ENCODE measurements around the gene CLCN2.

CLCN2 gene

DNA sequence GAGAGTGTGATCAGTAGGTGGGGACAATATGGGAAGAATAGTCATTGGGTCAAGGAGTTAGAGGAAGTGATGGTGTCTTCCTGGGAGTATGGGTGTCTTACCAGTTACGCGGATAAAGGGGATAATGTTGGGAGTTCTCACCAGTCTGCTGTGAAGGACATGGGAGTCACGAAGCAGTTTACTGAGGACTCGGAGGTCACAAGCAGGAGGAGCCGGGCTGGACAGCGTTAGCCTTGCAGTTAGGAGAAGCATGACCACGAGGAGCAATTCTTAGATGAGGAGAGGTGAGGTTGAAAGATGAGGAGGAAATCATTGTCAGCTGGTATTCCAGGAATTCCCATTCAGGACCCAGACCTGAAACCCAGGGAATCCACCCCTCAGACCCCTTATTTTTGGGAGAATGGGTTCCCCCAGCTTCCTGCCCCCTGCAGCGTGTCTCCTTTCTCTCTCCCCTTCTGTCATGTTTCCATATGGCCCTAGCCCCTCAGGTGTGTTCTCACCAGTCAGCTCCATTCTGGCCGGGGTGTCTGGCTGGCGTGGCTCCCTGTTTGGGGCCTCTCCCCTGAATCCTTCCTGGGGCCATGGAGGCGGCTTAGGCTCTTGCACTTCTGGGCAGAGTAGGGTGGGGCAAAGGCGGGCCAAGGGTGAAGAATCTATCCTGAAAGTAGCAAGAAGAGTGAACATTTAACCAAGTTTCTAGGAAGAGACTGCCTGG lies 14.5 kb upstream of the CLCN2 start:
- no peak for DNase-seq (ENCODE audit: low read depth)
- H3K4me3 ChIP-seq (ENCODE audit: low read length): no peak overlapping the region
- TF ChIP-seq, protein P1, sequence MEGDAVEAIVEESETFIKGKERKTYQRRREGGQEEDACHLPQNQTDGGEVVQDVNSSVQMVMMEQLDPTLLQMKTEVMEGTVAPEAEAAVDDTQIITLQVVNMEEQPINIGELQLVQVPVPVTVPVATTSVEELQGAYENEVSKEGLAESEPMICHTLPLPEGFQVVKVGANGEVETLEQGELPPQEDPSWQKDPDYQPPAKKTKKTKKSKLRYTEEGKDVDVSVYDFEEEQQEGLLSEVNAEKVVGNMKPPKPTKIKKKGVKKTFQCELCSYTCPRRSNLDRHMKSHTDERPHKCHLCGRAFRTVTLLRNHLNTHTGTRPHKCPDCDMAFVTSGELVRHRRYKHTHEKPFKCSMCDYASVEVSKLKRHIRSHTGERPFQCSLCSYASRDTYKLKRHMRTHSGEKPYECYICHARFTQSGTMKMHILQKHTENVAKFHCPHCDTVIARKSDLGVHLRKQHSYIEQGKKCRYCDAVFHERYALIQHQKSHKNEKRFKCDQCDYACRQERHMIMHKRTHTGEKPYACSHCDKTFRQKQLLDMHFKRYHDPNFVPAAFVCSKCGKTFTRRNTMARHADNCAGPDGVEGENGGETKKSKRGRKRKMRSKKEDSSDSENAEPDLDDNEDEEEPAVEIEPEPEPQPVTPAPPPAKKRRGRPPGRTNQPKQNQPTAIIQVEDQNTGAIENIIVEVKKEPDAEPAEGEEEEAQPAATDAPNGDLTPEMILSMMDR (conservative IDR thresholded peaks at IDR 0.05; ENCODE audit: low read depth, low read length): no peak

DNA sequence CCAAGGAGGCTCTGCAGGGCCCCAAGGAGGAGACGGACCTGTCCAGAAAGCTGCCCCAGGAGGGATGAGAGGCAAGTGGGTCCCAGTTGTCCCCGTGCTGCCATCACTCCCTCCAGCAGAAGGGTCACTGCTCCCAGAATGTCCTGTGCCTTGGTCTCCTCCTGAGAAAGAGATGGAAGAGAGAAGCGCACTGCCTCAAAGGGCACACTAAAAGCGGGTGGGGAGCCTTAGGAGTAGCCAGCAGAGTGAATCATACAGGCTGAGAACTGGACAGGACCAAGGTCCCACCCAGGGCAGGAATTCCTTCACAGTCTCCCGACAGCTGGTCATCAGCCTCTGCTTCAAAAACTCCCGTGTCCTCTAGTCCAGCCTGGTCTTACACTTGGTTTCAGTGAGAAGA lies 12.0 kb upstream of the CLCN2 start:
- TF ChIP-seq, protein P1 (conservative IDR thresholded peaks at IDR 0.05; ENCODE audit: low read depth, low read length): no peak
- DNase-seq (ENCODE audit: low read depth): no peak
- H3K4me3 ChIP-seq (ENCODE audit: low read length): no peak overlapping the region

DNA sequence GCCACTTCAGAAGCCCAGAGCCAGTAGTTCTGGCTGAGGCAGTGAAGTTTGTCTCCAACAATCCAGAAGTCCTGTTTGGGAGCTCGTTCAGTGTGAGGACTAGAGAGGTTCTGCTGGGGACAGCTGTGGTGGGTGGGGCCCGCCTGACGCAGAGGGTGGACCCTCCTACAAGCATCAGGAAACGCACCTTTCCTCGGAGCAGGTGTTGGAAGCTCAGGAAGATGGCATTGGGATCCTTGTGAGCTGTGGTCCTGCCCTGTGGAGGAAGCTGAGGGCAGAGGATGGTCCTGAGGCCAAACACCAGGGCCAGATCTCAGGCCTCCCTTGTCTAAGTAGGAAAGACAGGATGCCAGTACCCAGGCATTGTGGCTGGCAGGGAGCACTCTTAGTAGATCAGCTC lies 11.5 kb upstream of the CLCN2 start:
- TF ChIP-seq, protein P1 (conservative IDR thresholded peaks at IDR 0.05; ENCODE audit: low read depth, low read length): no peak
- DNase-seq (ENCODE audit: low read depth): no peak
- H3K4me3 ChIP-seq (ENCODE audit: low read length): no peak overlapping the region

DNA sequence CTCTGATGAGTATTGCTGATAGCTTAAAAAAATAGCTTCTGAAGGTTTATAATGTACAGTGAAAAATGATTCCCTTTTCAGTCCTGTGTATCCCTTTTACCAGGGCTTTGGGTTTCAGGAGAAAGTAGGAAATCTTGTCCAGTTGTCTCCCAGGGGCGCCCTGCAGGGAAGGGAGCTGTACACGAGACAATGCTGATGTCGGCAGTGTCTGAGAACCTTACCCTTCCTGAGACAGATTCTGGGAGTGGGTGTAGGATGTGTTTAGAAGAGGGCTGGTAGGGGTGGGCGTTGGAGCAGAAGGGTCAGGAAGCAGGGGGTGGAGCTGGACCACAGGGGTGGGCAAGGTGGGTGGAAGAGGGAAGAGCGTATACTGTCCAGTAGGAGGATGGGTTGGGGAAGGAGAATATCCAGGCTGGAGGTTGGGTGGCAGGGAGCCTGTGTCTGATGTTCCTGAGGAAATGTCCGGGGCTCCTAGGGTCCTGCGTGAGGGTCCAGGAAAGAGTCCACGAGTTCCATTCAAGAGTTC lies 11.0 kb upstream of the CLCN2 start:
- DNase-seq (ENCODE audit: low read depth): no peak
- H3K4me3 ChIP-seq (ENCODE audit: low read length): no peak overlapping the region
- TF ChIP-seq, protein P1 (conservative IDR thresholded peaks at IDR 0.05; ENCODE audit: low read depth, low read length): no peak

DNA sequence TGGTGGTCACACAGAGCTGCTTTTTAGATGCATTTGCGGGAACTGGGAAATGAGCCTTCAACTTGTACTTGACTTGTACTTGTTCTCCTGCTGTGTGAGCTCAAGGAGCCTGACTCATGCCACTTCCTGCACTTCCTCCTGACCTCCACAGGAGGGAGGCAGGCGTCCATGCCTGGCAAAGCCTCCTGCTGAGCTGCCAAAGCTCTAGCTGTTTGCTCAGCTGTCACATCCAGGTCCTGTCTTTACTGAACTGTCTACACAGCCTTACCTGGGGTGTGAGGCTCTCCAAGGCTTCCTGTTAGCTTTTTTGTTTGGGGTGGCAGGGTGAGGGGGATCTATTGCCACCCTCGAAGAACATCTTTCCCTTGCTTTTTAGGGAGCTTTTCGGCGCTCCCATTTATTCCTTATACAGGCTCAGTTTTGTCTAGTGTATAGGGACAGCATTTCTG lies 10.2 kb upstream of the CLCN2 start:
- TF ChIP-seq, protein P1 (conservative IDR thresholded peaks at IDR 0.05; ENCODE audit: low read depth, low read length): peak; percentile 99
- H3K4me3 ChIP-seq (ENCODE audit: low read length): no peak overlapping the region
- peak; percentile 50 for DNase-seq (ENCODE audit: low read depth)

DNA sequence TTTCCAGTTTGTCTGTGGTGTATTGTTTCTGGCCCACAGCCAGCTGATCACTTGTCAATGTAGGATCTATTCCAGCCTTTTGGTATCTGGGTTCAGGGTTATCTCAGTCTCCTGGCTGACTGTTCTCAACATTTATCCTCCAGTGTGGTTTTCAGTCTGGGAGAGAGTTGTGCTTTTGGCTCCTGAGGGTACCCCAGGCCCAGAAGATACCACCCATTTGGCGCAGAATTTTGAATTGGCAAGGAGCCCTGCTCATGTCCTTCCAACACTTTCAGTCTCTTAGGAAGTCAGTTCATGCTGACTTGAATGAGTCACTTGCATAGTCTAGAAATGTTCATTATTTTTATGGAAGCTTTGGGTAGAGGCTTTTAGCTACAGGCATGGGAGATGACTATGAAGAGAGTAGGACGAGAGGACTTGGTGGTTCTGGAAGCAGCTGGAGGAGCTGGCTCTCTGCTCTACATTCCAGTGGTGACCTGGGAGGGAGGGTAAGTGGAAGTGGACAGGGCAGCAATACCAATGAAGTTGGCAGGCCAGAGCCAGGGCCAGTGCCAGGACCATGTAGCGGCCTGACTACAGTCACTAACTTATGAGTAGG lies 7.3 kb upstream of the CLCN2 start:
- TF ChIP-seq, protein P1 (conservative IDR thresholded peaks at IDR 0.05; ENCODE audit: low read depth, low read length): no peak
- DNase-seq (ENCODE audit: low read depth): no peak
- H3K4me3 ChIP-seq (ENCODE audit: low read length): no peak overlapping the region

DNA sequence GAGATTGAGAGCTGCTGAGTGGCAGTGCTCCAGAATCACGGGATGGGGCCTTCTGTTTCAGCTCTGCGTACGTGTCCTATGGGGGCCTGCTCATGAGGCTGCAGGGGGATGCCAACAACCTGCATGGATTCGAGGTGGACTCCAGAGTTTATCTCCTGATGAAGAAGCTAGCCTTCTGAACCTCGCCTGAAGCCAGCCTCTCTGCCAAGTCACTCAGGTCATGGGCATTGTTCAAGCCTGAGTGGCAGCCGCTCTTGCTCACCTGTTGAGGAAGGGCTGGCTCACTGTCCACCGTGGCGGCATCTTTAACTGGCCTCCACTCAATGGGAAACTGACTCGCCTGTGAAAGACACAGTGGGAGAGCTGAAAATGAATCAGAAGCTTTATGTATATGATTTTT lies 6.7 kb upstream of the CLCN2 start:
- H3K4me3 ChIP-seq (ENCODE audit: low read length): no peak overlapping the region
- TF ChIP-seq, protein P1 (conservative IDR thresholded peaks at IDR 0.05; ENCODE audit: low read depth, low read length): no peak
- no peak for DNase-seq (ENCODE audit: low read depth)
